Osteoblast (primary cell): ENCODE results near the gene SHH. TPM values are rescaled to one million over a fixed set of nuclear protein-coding genes. Genes with fewer than 3 reads are reported as not detected.

ENCODE experiments used
- DNase-seq: peaks from one replicate; pipeline ENCODE4 v3.0.0; 2011; ENCODE audit warnings: low spot score, mixed read lengths; ENCODE audit not compliant: insufficient read length; ENCODE audit errors: missing footprints
- H2AFZ ChIP-seq: 2 replicates; pipeline ENCODE4 v1.6.0; 2011; ENCODE audit warnings: mild to moderate bottlenecking, low read length
- H3K27ac ChIP-seq: 2 replicates; pipeline ENCODE4 v1.5.1; 2011; ENCODE audit warnings: mild to moderate bottlenecking, low read depth, low read length, moderate library complexity
- H3K27me3 ChIP-seq: 2 replicates; pipeline ENCODE4 v1.6.0; 2012; ENCODE audit warnings: mild to moderate bottlenecking, control low read depth, inconsistent platforms, low read length, moderate library complexity; ENCODE audit not compliant: insufficient read depth
- H3K36me3 ChIP-seq: 2 replicates; pipeline ENCODE4 v1.5.1; 2011; ENCODE audit warnings: mild to moderate bottlenecking, low read length, control low read depth, moderate library complexity; ENCODE audit not compliant: insufficient read depth
- H3K4me1 ChIP-seq: 2 replicates; pipeline ENCODE4 v1.5.1; 2011; ENCODE audit warnings: mild to moderate bottlenecking, low read length, control low read depth, moderate library complexity; ENCODE audit not compliant: insufficient read depth
- H3K4me2 ChIP-seq: 2 replicates; pipeline ENCODE4 v1.6.0; 2011; ENCODE audit warnings: mild to moderate bottlenecking, low read length; ENCODE audit not compliant: insufficient read depth
- H3K4me3 ChIP-seq: fragments of 200-600 bp; sonication (generic); 3 replicates; pipeline ENCODE4 v1.5.1; 2012; ENCODE audit warnings: mild to moderate bottlenecking, low read length, inconsistent platforms; ENCODE audit not compliant: insufficient read depth
- H3K79me2 ChIP-seq: 2 replicates; pipeline ENCODE4 v1.6.0; 2012; ENCODE audit warnings: mild to moderate bottlenecking, low read length, control low read depth, inconsistent platforms; ENCODE audit not compliant: insufficient read depth
- H3K9me3 ChIP-seq: 2 replicates; pipeline ENCODE4 v1.5.1; 2011; ENCODE audit warnings: low read depth, low read length, control low read depth
- H4K20me1 ChIP-seq: 2 replicates; pipeline ENCODE4 v1.6.0; 2012; ENCODE audit warnings: mild to moderate bottlenecking, low read length, control low read depth; ENCODE audit not compliant: insufficient read depth
- CTCF ChIP-seq: IDR thresholded peaks from 2 replicates; pipeline ENCODE4 v1.5.1; 2011; ENCODE audit warnings: mild to moderate bottlenecking, low read depth, low read length, moderate library complexity; ENCODE audit errors: extremely low read depth
- total RNA-seq: library from RNA; depleted of rRNA; stranded (reverse); fragments of >200 nt; gene quantifications from 2 replicates; pipeline ENCODE4 v1.2.3, GENCODE V29; 2012

The SHH gene
- total RNA-seq, 1 donor = not detected

- no peaks in the 10 kb centered on the region for H3K27me3 ChIP-seq
- H3K36me3 ChIP-seq = no peaks in the 10 kb centered on the region
- no peak overlapping the region for H3K4me2 ChIP-seq
- H2AFZ ChIP-seq = no peak overlapping the region
- DNase-seq = peak; percentile 32
- H4K20me1 ChIP-seq = no peaks in the 10 kb centered on the region
- no peak for TF ChIP-seq CTCF
- H3K79me2 ChIP-seq = no peaks in the 10 kb centered on the region
- no peaks in the 10 kb centered on the region for H3K4me1 ChIP-seq
- H3K4me3 ChIP-seq = no peak overlapping the region
- no peaks in the 10 kb centered on the region for H3K9me3 ChIP-seq
- no peak overlapping the region for H3K27ac ChIP-seq
Measured at GRCh38 chr7:155829796-155830470, 17.7 kb upstream of the SHH start.

GRCh38 chr7:155825336-155825735, 13.1 kb upstream of the SHH start:
- Histone ChIP-seq H3K79me2 (no peaks in the 10 kb centered on the region), H3K9me3 (no peaks in the 10 kb centered on the region), H3K27me3 (no peaks in the 10 kb centered on the region), H2AFZ (no peak overlapping the region), H3K27ac (no peak overlapping the region), H3K4me2 (no peak overlapping the region), H4K20me1 (no peaks in the 10 kb centered on the region), H3K4me3 (no peak overlapping the region), H3K36me3 (no peaks in the 10 kb centered on the region), H3K4me1 (no peaks in the 10 kb centered on the region)
- no peak for TF ChIP-seq CTCF
- no peak for DNase-seq

- H3K27me3 ChIP-seq = no peaks in the 10 kb centered on the region
- no peaks in the 10 kb centered on the region for H3K9me3 ChIP-seq
- DNase-seq = peak; percentile 84
- no peaks in the 10 kb centered on the region for H4K20me1 ChIP-seq
- H3K4me2 ChIP-seq = no peak overlapping the region
- H3K4me3 ChIP-seq = no peak overlapping the region
- TF ChIP-seq CTCF = no peak
- H3K79me2 ChIP-seq = no peaks in the 10 kb centered on the region
- no peak overlapping the region for H2AFZ ChIP-seq
- H3K36me3 ChIP-seq = no peaks in the 10 kb centered on the region
- no peaks in the 10 kb centered on the region for H3K4me1 ChIP-seq
- H3K27ac ChIP-seq = no peak overlapping the region
Measured at GRCh38 chr7:155824227-155824886, 12.1 kb upstream of the SHH start.

GRCh38 chr7:155821851-155822250, 9.6 kb upstream of the SHH start:
- Histone ChIP-seq H3K27ac (no peak overlapping the region), H3K27me3 (no peaks in the 10 kb centered on the region), H3K4me3 (no peak overlapping the region), H3K4me1 (no peaks in the 10 kb centered on the region), H3K36me3 (no peaks in the 10 kb centered on the region), H3K79me2 (no peaks in the 10 kb centered on the region), H4K20me1 (no peaks in the 10 kb centered on the region), H3K4me2 (no peak overlapping the region), H3K9me3 (no peaks in the 10 kb centered on the region), H2AFZ (no peak overlapping the region)
- DNase-seq = peak; percentile 44
- TF ChIP-seq CTCF = no peak
